Skeletal muscle tissue (tissue), 4 donors: ENCODE results near the gene AMBRA1. TPM values are rescaled to one million over a fixed set of nuclear protein-coding genes. Genes with fewer than 3 reads are reported as not detected.

Experiments
- H3K27ac ChIP-seq: one replicate; pipeline ENCODE4 v1.7.0; 2013; ENCODE audit warnings: mild to moderate bottlenecking, low read depth, low read length, inconsistent platforms
- H3K27me3 ChIP-seq, 3 donors: one replicate each; pipeline ENCODE4 v1.7.0; 2013; ENCODE audit warnings: low read length in 3 of 3; ENCODE audit not compliant: control insufficient read depth in 3 of 3, insufficient read depth in 3 of 3
- H3K36me3 ChIP-seq, 3 donors: one replicate each; pipeline ENCODE4 v1.7.0; 2013; ENCODE audit warnings: low read length in 3 of 3; ENCODE audit not compliant: control insufficient read depth in 3 of 3, insufficient read depth in 3 of 3
- H3K4me1 ChIP-seq, 3 donors: one replicate each; pipeline ENCODE4 v1.7.0; 2013; ENCODE audit warnings: low read length in 3 of 3, mild to moderate bottlenecking in 3 of 3; ENCODE audit not compliant: control insufficient read depth in 3 of 3, insufficient read depth in 3 of 3
- H3K4me3 ChIP-seq, 3 donors: one replicate each; pipeline ENCODE4 v1.7.0; 2013; ENCODE audit warnings: low read length in 3 of 3
- H3K9ac ChIP-seq, 3 donors: one replicate each; pipeline ENCODE4 v1.7.0; 2013; ENCODE audit warnings: low read length in 3 of 3, mild to moderate bottlenecking in 3 of 3, moderate library complexity in 2 of 3, low read depth in 1 of 3
- H3K9me3 ChIP-seq, 3 donors: one replicate each; pipeline ENCODE4 v1.7.0; 2013; ENCODE audit warnings: low read length in 3 of 3; ENCODE audit not compliant: control insufficient read depth in 3 of 3
- total RNA-seq: library from RNA; depleted of rRNA; stranded (reverse); fragments of >200 nt; gene quantifications from one replicate; pipeline ENCODE4 v1.2.3, GENCODE V29; 2014
- donor health status: Osteomylitis.

Gene AMBRA1
- total RNA-seq, 1 donor from 2014 or later = 17.7 TPM

- Histone ChIP-seq H3K9me3 (no peaks in the 10 kb centered on the region), H3K27me3 (no peaks in the 10 kb centered on the region), H3K9ac (peak overlapping the region; percentile 82 to 100 (median 97)), H3K4me1 (peaks cover 17 to 32% (median 23%) of the 10 kb centered on the region in 3 donors), H3K4me3 (peak overlapping the region; percentile 97 to 100 (median 99)), H3K36me3 (peaks cover 0 to 3% (median 0%) of the 10 kb centered on the region in 3 donors), H3K27ac (peak overlapping the region; percentile 98)
These were observed 22.8 kb upstream of the AMBRA1 start for GRCh38 chr11:46616551-46617133.

- H3K27ac ChIP-seq = no peak overlapping the region
- H3K4me3 ChIP-seq = peak overlapping the region in 2 of 3 donors; percentile 5 to 22
- no peaks in the 10 kb centered on the region for H3K9me3 ChIP-seq
- peaks cover 17 to 33% (median 24%) of the 10 kb centered on the region in 3 donors for H3K4me1 ChIP-seq
- H3K36me3 ChIP-seq = no peaks in the 10 kb centered on the region
- no peaks in the 10 kb centered on the region for H3K27me3 ChIP-seq
- no peak overlapping the region for H3K9ac ChIP-seq
These were observed 21.9 kb upstream of the AMBRA1 start for GRCh38 chr11:46615756-46616155.

DNA sequence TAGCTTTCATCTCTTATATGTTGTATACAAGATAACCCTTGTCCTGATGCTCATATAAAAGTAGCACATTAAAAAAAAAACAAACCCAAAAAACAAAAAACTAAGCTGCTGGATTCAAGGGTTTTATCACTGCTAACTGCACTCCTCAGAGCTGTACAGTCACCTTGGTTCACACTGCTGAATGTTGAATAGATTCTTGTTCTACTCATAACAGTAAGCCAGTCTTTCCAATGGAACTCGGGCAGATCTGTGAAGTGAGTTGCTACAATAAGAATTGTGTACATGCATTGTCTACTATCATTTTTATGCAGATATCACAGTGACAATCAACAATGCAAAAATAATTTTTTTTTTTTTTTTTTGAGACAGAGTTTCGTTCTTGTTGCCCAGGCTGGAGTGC, 18.5 kb upstream of the AMBRA1 start:
- H3K36me3 ChIP-seq = no peaks in the 10 kb centered on the region
- no peak overlapping the region for H3K4me3 ChIP-seq
- H3K4me1 ChIP-seq = peaks cover 9 to 20% (median 14%) of the 10 kb centered on the region in 3 donors
- H3K9ac ChIP-seq = no peak overlapping the region
- no peak overlapping the region for H3K27ac ChIP-seq
- H3K27me3 ChIP-seq = no peaks in the 10 kb centered on the region
- H3K9me3 ChIP-seq = no peaks in the 10 kb centered on the region

GRCh38 chr11:46611526-46612304, 17.9 kb upstream of the AMBRA1 start:
- Histone ChIP-seq H3K9ac (no peak overlapping the region), H3K9me3 (no peaks in the 10 kb centered on the region), H3K4me3 (no peak overlapping the region), H3K4me1 (peaks cover 9 to 20% (median 14%) of the 10 kb centered on the region in 3 donors), H3K36me3 (no peaks in the 10 kb centered on the region), H3K27me3 (no peaks in the 10 kb centered on the region), H3K27ac (no peak overlapping the region)

DNA sequence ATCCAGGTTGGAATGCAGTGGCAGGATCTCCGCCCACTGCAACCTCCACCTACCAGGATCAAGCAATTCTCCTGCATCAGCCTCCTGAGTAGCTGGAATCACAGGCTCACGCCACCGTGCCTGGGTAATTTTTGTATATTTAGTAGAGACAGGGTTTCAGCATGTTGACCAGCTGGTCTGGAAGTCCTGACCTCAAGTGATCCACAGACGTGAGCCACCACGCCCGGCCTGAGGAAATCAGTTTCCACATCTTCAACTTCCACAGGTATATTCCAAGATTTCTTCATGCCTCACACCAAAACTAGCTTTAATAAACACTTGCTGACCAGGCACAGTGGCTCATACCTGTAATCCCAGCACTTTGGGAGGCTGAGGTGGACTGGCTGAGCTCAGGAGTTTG, 15.6 kb upstream of the AMBRA1 start:
- Histone ChIP-seq H3K27ac (no peak overlapping the region), H3K4me3 (no peak overlapping the region), H3K9ac (no peak overlapping the region), H3K36me3 (no peaks in the 10 kb centered on the region), H3K9me3 (no peaks in the 10 kb centered on the region), H3K4me1 (peaks cover 0 to 7% (median 6%) of the 10 kb centered on the region in 3 donors), H3K27me3 (no peaks in the 10 kb centered on the region)

GRCh38 chr11:46607516-46607915, 13.7 kb upstream of the AMBRA1 start:
- Histone ChIP-seq H3K4me1 (peaks cover 0 to 7% (median 6%) of the 10 kb centered on the region in 3 donors), H3K4me3 (no peak overlapping the region), H3K27ac (no peak overlapping the region), H3K36me3 (peaks cover 0 to 4% (median 3%) of the 10 kb centered on the region in 3 donors), H3K9ac (no peak overlapping the region), H3K27me3 (no peaks in the 10 kb centered on the region), H3K9me3 (no peaks in the 10 kb centered on the region)

DNA sequence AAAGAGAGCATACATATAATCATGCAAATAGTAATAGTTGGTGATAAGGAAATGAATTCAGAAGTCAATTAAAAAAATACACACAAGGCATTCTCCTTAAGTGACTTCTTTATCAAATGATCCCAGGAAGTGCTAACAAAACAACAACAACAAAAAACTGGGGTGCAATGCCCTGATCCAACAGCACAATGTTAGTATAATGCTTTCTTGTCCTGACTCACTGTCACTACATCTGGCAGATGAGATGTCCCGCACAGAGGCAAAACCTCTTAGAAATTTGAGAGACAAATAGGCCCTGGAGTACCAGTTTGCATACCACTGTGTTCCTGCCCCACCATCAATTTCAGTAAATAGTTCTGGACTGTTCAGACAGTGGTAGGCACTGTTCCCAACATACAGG, 11.0 kb upstream of the AMBRA1 start:
- Histone ChIP-seq H3K9ac (no peak overlapping the region), H3K36me3 (peaks cover 0 to 4% (median 3%) of the 10 kb centered on the region in 3 donors), H3K4me1 (peaks cover 0 to 7% (median 0%) of the 10 kb centered on the region in 3 donors), H3K4me3 (no peak overlapping the region), H3K27ac (no peak overlapping the region), H3K9me3 (no peaks in the 10 kb centered on the region), H3K27me3 (no peaks in the 10 kb centered on the region)

DNA sequence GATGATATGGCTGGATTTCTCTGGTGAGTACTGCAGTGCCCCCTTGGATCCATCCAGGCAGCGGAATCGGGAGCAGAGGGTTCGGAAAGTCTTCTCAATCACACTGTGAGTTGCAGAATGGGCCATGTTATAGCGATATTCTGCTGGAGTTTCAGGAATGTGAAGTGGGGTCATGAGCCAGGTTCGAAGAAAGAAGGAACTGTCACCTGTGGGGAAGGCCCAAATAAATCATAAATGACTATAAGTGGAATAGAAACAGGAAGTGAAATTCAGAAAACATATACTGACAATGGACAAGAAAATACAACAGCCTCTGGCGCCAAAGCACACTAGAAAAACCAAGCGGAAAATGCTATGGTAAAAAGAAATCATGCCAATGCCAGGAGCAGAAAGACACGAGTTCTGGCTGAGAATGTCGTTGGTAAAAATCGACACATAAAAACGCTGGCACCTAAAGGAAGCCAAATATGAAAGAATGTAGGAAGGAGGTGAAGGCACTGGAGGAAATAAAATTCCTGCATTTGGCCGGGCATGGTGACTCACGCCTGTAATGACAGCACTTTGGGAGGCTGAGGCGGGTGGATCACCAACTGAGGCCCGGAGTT, 10.0 kb upstream of the AMBRA1 start:
- Histone ChIP-seq H3K9me3 (no peaks in the 10 kb centered on the region), H3K36me3 (peaks cover 0 to 4% (median 3%) of the 10 kb centered on the region in 3 donors), H3K27me3 (no peaks in the 10 kb centered on the region), H3K4me1 (peaks cover 0 to 7% (median 0%) of the 10 kb centered on the region in 3 donors), H3K27ac (no peak overlapping the region), H3K4me3 (no peak overlapping the region), H3K9ac (no peak overlapping the region)

DNA sequence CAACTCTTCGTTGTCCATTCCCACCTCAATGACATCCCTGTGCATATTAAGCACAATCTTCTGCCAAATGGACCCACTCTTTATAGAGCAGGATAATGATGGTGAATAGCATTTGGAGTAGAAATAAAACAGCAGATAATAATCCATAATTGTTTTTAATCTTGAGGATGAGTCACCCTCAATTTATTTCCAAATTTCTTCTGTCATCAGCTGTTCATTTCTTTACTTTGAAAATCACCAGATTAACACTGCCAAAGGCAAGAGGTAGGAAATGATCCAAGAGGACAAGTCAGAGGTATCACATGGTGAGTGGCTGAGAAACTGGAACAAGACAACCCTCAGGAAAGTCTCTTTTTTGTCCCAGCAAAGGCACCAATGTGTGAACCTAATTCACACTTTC, 7.3 kb upstream of the AMBRA1 start:
- H3K27me3 ChIP-seq = no peaks in the 10 kb centered on the region
- H3K27ac ChIP-seq = no peak overlapping the region
- H3K4me3 ChIP-seq = no peak overlapping the region
- peaks cover 0 to 7% (median 0%) of the 10 kb centered on the region in 3 donors for H3K4me1 ChIP-seq
- H3K9me3 ChIP-seq = no peaks in the 10 kb centered on the region
- peaks cover 0 to 4% (median 3%) of the 10 kb centered on the region in 3 donors for H3K36me3 ChIP-seq
- peak overlapping the region in 1 of 3 donors; percentile 17 for H3K9ac ChIP-seq
